ENCODE measurements around the gene NECTIN1. TPM values are rescaled to one million over a fixed set of nuclear protein-coding genes. Genes with fewer than 3 reads are reported as not detected.

Gene NECTIN1
- total and polyA plus RNA-seq, 2 donors (not counting 3 experiments of a cell fraction or from before 2014, with no cell fraction given), result 10.8 to 23.6 TPM

DNA sequence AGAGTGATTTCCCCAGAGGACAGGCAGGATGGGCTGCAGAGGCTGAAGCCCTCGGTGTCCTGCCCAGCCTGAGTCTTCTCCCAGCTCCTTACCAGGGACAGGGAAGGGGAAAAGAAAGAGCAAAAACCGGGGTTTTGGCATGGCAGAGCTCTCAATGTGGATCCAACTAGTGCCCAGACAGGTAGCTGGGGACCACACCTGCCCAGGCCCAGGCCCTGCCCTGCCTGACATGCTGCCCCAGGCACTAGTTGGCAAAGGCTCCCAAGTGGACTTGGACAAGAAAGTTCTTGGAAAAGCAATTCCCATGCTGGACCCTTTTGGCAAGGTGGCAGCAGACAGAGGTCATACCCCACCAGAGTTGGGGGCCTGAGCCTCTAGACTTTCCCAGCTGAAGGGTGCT, 31.1 kb downstream of the NECTIN1 start:
- H3K4me3 ChIP-seq (replicated peaks in 1 of 3; ENCODE audit: insufficient read depth in 1 of 3, low read depth in 1 of 3, low read length in 3 of 3), result no peak overlapping the region
- DNase-seq (ENCODE audit: low read depth, low spot score), result no peak
- H3K9me1 ChIP-seq (replicated peaks; ENCODE audit: control insufficient read depth, extremely low read depth, insufficient read depth, low read length), result no peaks in the 10 kb centered on the region
- no peaks in the 10 kb centered on the region for H3K4me1 ChIP-seq (ENCODE audit: control insufficient read depth, extremely low read depth, insufficient read depth, low read length)
- intact Hi-C loops (cut with micrococcal nuclease), result no loop called here
- no peaks in the 10 kb centered on the region for H3K36me3 ChIP-seq (ENCODE audit: control insufficient read depth in 2 of 2, extremely low read depth in 1 of 2, insufficient read depth in 2 of 2, low read length in 2 of 2)
- no TSS peak for BruUV-seq (replicated peaks)
- H3K9me3 ChIP-seq (replicated peaks; ENCODE audit: control insufficient read depth, insufficient read depth, low read length), result no peaks in the 10 kb centered on the region
- dilution Hi-C loops (cut with MboI; ENCODE audit: extremely low pct_ligation_motif_present, low sequenced_read_pairs), result no loop called here
- H3K27ac ChIP-seq (ENCODE audit: insufficient read depth, low read depth, low read length), result no peak overlapping the region
- H3K79me2 ChIP-seq (ENCODE audit: control insufficient read depth, insufficient read depth, low read length), result no peaks in the 10 kb centered on the region
- POLR2A ChIA-PET, result no interaction called here
- H2AFZ ChIP-seq (ENCODE audit: low read depth, low read length), result no peak overlapping the region
- no peak overlapping the region for H3K9ac ChIP-seq (replicated peaks; ENCODE audit: extremely low read depth, insufficient read depth, low read length)
- CTCF ChIA-PET, result no interaction called here
- H3K27me3 ChIP-seq (ENCODE audit: control insufficient read depth in 2 of 2, insufficient read depth in 2 of 2, low read length in 2 of 2), result no peaks in the 10 kb centered on the region
- no peak for FAIRE-seq
- H3K4me2 ChIP-seq (ENCODE audit: insufficient read depth, low read length), result no peak overlapping the region
- H4K20me1 ChIP-seq (replicated peaks; ENCODE audit: control insufficient read depth, extremely low read depth, insufficient read depth, low read length), result no peaks in the 10 kb centered on the region
- TF ChIP-seq GATA2 (IDR thresholded peaks at IDR 0.05; ENCODE audit: insufficient read depth, insufficient read length, low read depth, low read length) (no peak), JUN (IDR thresholded peaks at IDR 0.05; ENCODE audit: borderline replicate concordance, insufficient read depth, insufficient read length, low read depth) (no peak), POLR2AphosphoS5 (IDR thresholded peaks at IDR 0.05; ENCODE audit: insufficient read depth, low read depth, low read length) (no peak), FOS (IDR thresholded peaks at IDR 0.05; ENCODE audit: borderline replicate concordance, insufficient read depth, low read length) (no peak), MYC (IDR thresholded peaks at IDR 0.05; ENCODE audit: low read depth, low read length) (no peak)
- TF ChIP-seq, protein P1, sequence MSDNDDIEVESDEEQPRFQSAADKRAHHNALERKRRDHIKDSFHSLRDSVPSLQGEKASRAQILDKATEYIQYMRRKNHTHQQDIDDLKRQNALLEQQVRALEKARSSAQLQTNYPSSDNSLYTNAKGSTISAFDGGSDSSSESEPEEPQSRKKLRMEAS (IDR thresholded peaks at IDR 0.05; ENCODE audit: insufficient read depth, insufficient read length), result no peak

DNA sequence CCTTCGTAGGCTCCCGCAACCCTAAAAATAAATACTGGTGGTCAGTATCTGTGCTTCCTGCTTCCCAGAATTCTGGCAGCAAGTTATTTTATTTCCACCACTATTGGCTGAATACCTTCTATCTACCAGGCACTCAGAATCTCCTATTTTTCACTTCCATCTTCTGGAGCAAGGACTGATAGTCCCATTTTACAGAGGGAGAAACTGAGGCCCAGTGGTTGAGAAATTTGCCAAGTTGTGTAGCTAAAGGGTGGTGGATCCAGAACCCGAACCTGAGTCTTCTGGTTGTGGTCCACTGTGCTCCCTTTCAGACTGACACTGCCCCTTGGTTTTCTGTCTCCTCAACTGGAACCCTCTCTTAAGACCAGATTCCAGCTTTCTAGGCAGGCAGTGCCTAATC, 31.6 kb downstream of the NECTIN1 start:
- no TSS peak for BruUV-seq (replicated peaks)
- no peak overlapping the region for H3K27ac ChIP-seq (ENCODE audit: insufficient read depth, low read depth, low read length)
- no peaks in the 10 kb centered on the region for H3K4me1 ChIP-seq (ENCODE audit: control insufficient read depth, extremely low read depth, insufficient read depth, low read length)
- H3K9ac ChIP-seq (replicated peaks; ENCODE audit: extremely low read depth, insufficient read depth, low read length), result no peak overlapping the region
- no peak overlapping the region for H2AFZ ChIP-seq (ENCODE audit: low read depth, low read length)
- CTCF ChIA-PET, result interaction anchor here (1.2 kb wide), 1 partner anchor 31 kb away, joined by 3 read pairs; the partner anchor contains the start of gene NECTIN1
- no peaks in the 10 kb centered on the region for H3K9me1 ChIP-seq (replicated peaks; ENCODE audit: control insufficient read depth, extremely low read depth, insufficient read depth, low read length)
- no peak overlapping the region for H3K4me2 ChIP-seq (ENCODE audit: insufficient read depth, low read length)
- no peaks in the 10 kb centered on the region for H3K79me2 ChIP-seq (ENCODE audit: control insufficient read depth, insufficient read depth, low read length)
- no peaks in the 10 kb centered on the region for H3K36me3 ChIP-seq (ENCODE audit: control insufficient read depth in 2 of 2, extremely low read depth in 1 of 2, insufficient read depth in 2 of 2, low read length in 2 of 2)
- H3K4me3 ChIP-seq (replicated peaks in 1 of 3; ENCODE audit: insufficient read depth in 1 of 3, low read depth in 1 of 3, low read length in 3 of 3), result no peak overlapping the region
- H3K9me3 ChIP-seq (replicated peaks; ENCODE audit: control insufficient read depth, insufficient read depth, low read length), result no peaks in the 10 kb centered on the region
- intact Hi-C loops (cut with micrococcal nuclease), result no loop called here
- POLR2A ChIA-PET, result no interaction called here
- DNase-seq (ENCODE audit: low read depth, low spot score) (no peak), FAIRE-seq (no peak)
- dilution Hi-C loops (cut with MboI; ENCODE audit: extremely low pct_ligation_motif_present, low sequenced_read_pairs), result no loop called here
- TF ChIP-seq EZH2 (IDR thresholded peaks at IDR 0.05; ENCODE audit: borderline replicate concordance, low read depth, low read length, severe bottlenecking) (no peak), POLR2AphosphoS5 (IDR thresholded peaks at IDR 0.05; ENCODE audit: insufficient read depth, low read depth, low read length) (no peak), JUN (IDR thresholded peaks at IDR 0.05; ENCODE audit: borderline replicate concordance, insufficient read depth, insufficient read length, low read depth) (no peak), POLR2A (IDR thresholded peaks at IDR 0.05; ENCODE audit: low read depth, low read length) (no peak), GATA2 (IDR thresholded peaks at IDR 0.05; ENCODE audit: insufficient read depth, insufficient read length, low read depth, low read length) (no peak), MYC (IDR thresholded peaks at IDR 0.05; ENCODE audit: low read depth, low read length) (no peak), FOS (IDR thresholded peaks at IDR 0.05; ENCODE audit: borderline replicate concordance, insufficient read depth, low read length) (no peak)
- TF ChIP-seq, protein P2, sequence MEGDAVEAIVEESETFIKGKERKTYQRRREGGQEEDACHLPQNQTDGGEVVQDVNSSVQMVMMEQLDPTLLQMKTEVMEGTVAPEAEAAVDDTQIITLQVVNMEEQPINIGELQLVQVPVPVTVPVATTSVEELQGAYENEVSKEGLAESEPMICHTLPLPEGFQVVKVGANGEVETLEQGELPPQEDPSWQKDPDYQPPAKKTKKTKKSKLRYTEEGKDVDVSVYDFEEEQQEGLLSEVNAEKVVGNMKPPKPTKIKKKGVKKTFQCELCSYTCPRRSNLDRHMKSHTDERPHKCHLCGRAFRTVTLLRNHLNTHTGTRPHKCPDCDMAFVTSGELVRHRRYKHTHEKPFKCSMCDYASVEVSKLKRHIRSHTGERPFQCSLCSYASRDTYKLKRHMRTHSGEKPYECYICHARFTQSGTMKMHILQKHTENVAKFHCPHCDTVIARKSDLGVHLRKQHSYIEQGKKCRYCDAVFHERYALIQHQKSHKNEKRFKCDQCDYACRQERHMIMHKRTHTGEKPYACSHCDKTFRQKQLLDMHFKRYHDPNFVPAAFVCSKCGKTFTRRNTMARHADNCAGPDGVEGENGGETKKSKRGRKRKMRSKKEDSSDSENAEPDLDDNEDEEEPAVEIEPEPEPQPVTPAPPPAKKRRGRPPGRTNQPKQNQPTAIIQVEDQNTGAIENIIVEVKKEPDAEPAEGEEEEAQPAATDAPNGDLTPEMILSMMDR (IDR thresholded peaks at IDR 0.05; ENCODE audit: extremely low read depth in 1 of 2, insufficient read depth in 1 of 2, low read depth in 1 of 2, low read length in 2 of 2), result no peak
- TF ChIP-seq, protein P1 (IDR thresholded peaks at IDR 0.05; ENCODE audit: insufficient read depth, insufficient read length), result no peak
- H4K20me1 ChIP-seq (replicated peaks; ENCODE audit: control insufficient read depth, extremely low read depth, insufficient read depth, low read length), result no peaks in the 10 kb centered on the region
- no peaks in the 10 kb centered on the region for H3K27me3 ChIP-seq (ENCODE audit: control insufficient read depth in 2 of 2, insufficient read depth in 2 of 2, low read length in 2 of 2)

All from endothelial cell of umbilical vein (primary cell).